ENCODE data around the gene PARD6A.

PARD6A gene

DNA sequence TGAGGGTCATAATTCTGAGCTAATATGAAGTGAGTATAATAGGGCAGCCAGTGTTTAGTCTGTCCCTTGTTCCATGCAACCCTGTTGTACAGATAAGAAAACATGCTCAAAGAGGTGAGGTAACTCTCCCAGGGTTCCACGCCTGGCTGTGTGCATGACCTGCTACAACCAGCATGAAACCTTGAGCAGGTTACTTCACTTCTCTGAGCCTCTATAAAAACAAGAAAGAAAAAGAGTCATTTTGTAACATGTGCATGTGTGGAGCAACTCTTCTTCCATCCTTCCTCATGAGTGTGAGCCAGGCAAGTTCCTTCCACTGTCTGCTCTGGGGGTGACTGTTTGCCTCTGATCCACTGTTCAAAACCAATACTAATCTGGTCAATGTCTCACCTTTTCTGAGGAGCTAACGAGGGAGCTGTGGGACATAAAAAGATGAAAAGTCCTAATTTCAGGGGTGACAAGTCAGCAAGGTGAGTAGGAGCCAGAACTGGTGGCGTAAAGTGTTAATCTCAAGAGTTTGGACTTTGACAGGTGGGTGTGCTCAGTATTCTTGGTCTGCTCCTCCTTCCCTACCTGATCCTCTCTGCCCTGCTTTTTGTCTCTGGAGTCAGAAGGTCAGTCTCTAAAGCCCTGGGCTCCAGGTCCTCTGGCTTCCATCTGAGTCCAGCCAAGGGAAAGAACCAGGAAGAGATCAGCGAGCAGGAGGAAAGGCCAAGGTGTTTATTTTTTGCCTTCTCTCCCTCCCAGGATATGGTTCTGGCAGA, 36.8 kb downstream of the PARD6A start:
- TF ChIP-seq, protein P1, sequence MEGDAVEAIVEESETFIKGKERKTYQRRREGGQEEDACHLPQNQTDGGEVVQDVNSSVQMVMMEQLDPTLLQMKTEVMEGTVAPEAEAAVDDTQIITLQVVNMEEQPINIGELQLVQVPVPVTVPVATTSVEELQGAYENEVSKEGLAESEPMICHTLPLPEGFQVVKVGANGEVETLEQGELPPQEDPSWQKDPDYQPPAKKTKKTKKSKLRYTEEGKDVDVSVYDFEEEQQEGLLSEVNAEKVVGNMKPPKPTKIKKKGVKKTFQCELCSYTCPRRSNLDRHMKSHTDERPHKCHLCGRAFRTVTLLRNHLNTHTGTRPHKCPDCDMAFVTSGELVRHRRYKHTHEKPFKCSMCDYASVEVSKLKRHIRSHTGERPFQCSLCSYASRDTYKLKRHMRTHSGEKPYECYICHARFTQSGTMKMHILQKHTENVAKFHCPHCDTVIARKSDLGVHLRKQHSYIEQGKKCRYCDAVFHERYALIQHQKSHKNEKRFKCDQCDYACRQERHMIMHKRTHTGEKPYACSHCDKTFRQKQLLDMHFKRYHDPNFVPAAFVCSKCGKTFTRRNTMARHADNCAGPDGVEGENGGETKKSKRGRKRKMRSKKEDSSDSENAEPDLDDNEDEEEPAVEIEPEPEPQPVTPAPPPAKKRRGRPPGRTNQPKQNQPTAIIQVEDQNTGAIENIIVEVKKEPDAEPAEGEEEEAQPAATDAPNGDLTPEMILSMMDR (IDR thresholded peaks at IDR 0.05; ENCODE audit: poor library complexity, severe bottlenecking) = no peak
- no peak overlapping the region for H3K27ac ChIP-seq (ENCODE audit: poor library complexity, severe bottlenecking)
- H3K4me1 ChIP-seq (ENCODE audit: insufficient read depth, poor library complexity, severe bottlenecking) = peaks cover 4% of the 10 kb centered on the region
- ATAC-seq (ENCODE audit: low read depth) = no peak
- no peak for DNase-seq (ENCODE audit: low spot score)
- H3K9me3 ChIP-seq (ENCODE audit: severe bottlenecking) = no peaks in the 10 kb centered on the region
- H3K36me3 ChIP-seq (ENCODE audit: low read depth) = peaks cover 9% of the 10 kb centered on the region
- no peak overlapping the region for H3K4me3 ChIP-seq (ENCODE audit: severe bottlenecking)
- H3K27me3 ChIP-seq (ENCODE audit: insufficient read depth, poor library complexity, severe bottlenecking) = no peaks in the 10 kb centered on the region

- ATAC-seq (ENCODE audit: low read depth) = no peak
- no peak for DNase-seq (ENCODE audit: low spot score)
- Histone ChIP-seq H3K4me3 (ENCODE audit: severe bottlenecking) (no peak overlapping the region), H3K4me1 (ENCODE audit: insufficient read depth, poor library complexity, severe bottlenecking) (peaks cover 4% of the 10 kb centered on the region), H3K36me3 (ENCODE audit: low read depth) (peaks cover 9% of the 10 kb centered on the region), H3K27me3 (ENCODE audit: insufficient read depth, poor library complexity, severe bottlenecking) (no peaks in the 10 kb centered on the region), H3K27ac (ENCODE audit: poor library complexity, severe bottlenecking) (no peak overlapping the region), H3K9me3 (ENCODE audit: severe bottlenecking) (no peaks in the 10 kb centered on the region)
- TF ChIP-seq, protein P1 (IDR thresholded peaks at IDR 0.05; ENCODE audit: poor library complexity, severe bottlenecking) = no peak
These were observed 38.5 kb downstream of the PARD6A start for GRCh38 chr16:67699265-67699664.

DNA sequence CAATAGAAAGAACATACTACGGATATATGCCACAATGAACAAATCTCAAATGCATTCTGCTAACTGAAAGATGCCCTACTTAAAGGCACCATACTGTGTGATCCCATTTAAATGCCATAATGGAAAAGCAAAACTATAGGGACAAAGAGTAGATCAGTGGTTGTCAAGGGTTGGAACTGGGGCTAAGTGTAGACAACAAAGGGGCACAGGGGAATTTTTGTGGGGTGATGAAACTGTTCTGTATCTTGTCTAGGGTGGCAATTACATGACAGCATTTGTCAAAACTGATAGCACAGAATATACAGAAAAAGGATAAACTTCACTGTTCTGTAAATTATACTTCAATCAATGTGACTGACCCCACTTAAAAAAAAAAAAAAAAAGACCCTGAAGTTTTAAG, 40.7 kb downstream of the PARD6A start:
- ATAC-seq (ENCODE audit: low read depth) (no peak), DNase-seq (ENCODE audit: low spot score) (no peak)
- H3K27me3 ChIP-seq (ENCODE audit: insufficient read depth, poor library complexity, severe bottlenecking) = no peaks in the 10 kb centered on the region
- no peak overlapping the region for H3K27ac ChIP-seq (ENCODE audit: poor library complexity, severe bottlenecking)
- TF ChIP-seq, protein P1 (IDR thresholded peaks at IDR 0.05; ENCODE audit: poor library complexity, severe bottlenecking) = no peak
- peaks cover 4% of the 10 kb centered on the region for H3K4me1 ChIP-seq (ENCODE audit: insufficient read depth, poor library complexity, severe bottlenecking)
- H3K9me3 ChIP-seq (ENCODE audit: severe bottlenecking) = no peaks in the 10 kb centered on the region
- no peak overlapping the region for H3K4me3 ChIP-seq (ENCODE audit: severe bottlenecking)
- peaks cover 9% of the 10 kb centered on the region for H3K36me3 ChIP-seq (ENCODE audit: low read depth)

DNA sequence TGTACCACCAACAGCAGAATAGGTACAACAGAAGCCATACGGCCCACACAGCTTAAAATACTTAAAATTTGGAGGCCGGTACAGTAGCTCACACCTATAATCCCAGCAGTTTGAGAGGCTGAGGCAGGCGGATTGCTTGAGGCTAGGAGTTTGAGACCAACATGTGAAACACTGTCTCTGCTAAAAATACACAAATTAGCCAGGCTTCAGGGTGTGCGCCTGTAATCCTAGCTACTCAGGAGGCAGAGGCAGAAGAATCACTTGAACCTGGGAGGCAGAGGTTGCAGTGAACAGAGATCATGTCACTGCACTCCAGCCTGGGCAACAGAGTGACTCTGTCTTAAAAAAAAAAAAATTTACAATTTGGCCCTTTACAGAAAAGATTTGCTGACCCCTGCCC, 41.4 kb downstream of the PARD6A start:
- no peak overlapping the region for H3K27ac ChIP-seq (ENCODE audit: poor library complexity, severe bottlenecking)
- H3K4me3 ChIP-seq (ENCODE audit: severe bottlenecking) = no peak overlapping the region
- peaks cover under 1% of the 10 kb centered on the region for H3K4me1 ChIP-seq (ENCODE audit: insufficient read depth, poor library complexity, severe bottlenecking)
- no peaks in the 10 kb centered on the region for H3K9me3 ChIP-seq (ENCODE audit: severe bottlenecking)
- TF ChIP-seq, protein P1 (IDR thresholded peaks at IDR 0.05; ENCODE audit: poor library complexity, severe bottlenecking) = no peak
- peaks cover 9% of the 10 kb centered on the region for H3K36me3 ChIP-seq (ENCODE audit: low read depth)
- no peaks in the 10 kb centered on the region for H3K27me3 ChIP-seq (ENCODE audit: insufficient read depth, poor library complexity, severe bottlenecking)
- ATAC-seq (ENCODE audit: low read depth) (no peak), DNase-seq (ENCODE audit: low spot score) (no peak)

- DNase-seq (ENCODE audit: low spot score) (no peak), ATAC-seq (ENCODE audit: low read depth) (no peak)
- H3K4me1 ChIP-seq (ENCODE audit: insufficient read depth, poor library complexity, severe bottlenecking) = no peaks in the 10 kb centered on the region
- H3K36me3 ChIP-seq (ENCODE audit: low read depth) = peaks cover 9% of the 10 kb centered on the region
- H3K27ac ChIP-seq (ENCODE audit: poor library complexity, severe bottlenecking) = no peak overlapping the region
- no peaks in the 10 kb centered on the region for H3K27me3 ChIP-seq (ENCODE audit: insufficient read depth, poor library complexity, severe bottlenecking)
- H3K9me3 ChIP-seq (ENCODE audit: severe bottlenecking) = no peaks in the 10 kb centered on the region
- H3K4me3 ChIP-seq (ENCODE audit: severe bottlenecking) = no peak overlapping the region
- TF ChIP-seq, protein P1 (IDR thresholded peaks at IDR 0.05; ENCODE audit: poor library complexity, severe bottlenecking) = no peak
These were observed 42.9 kb downstream of the PARD6A start for GRCh38 chr16:67703626-67704025.
